Choroid plexus epithelial cell (primary cell): ENCODE data around the gene PIK3CD.

ENCODE experiments used
- DNase-seq: peaks from one replicate; pipeline ENCODE4 v3.0.0-alpha.2; 2010; ENCODE audit warnings: low read depth
- H3K4me3 ChIP-seq: 2 replicates; pipeline ENCODE4 v1.5.1; 2011; ENCODE audit warnings: low read depth, mild to moderate bottlenecking, control low read depth, low read length, moderate library complexity
- TF ChIP-seq, protein P1 (sequence below): conservative IDR thresholded peaks from 2 replicates; pipeline ENCODE4 v1.5.1; 2011; ENCODE audit warnings: low read depth, mild to moderate bottlenecking, control low read depth, inconsistent platforms, low read length, moderate library complexity

PIK3CD gene

DNA sequence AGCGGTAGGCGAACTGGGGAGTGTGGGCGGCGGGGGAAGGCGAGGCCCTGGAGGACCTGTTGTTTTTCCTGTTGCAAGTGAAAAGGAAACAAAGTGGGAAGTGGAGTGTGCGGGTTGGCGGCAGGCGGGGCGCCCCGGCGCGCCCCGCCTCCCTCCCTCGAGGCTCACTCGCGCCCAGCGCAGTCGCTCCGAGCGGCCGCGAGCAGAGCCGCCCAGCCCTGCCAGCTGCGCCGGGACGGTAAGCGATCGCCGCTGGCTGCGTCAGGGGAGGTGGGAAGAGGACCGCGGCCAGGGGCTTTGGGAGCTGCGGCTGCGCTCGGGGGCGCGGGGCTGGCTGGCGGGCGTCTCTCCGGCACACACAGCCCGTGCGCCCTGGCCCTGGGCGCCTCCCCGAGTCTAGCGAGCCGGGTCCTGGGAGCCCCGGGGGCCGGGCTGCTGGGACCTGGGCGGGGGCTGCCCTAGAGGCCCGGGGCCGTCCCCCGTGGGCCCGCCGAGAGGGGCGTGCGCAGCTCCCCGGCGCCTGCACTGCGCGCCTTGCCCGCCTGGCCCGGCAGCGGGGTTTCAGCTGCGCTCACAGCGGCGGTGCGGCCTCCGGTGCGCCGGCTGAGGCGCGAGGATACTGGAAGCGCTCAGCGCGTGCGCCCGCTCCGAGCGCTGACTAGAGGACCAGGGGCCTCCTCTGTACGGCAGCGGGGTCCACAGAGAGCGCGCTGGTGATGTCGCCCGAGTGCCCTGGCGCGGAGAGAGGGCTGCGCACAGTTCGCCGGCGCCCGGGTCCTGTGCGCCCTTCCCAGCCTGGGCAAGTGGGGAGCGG, at the start of gene PIK3CD:
Gene PIK3CD, plus strand, starts transcription at position 167 of the 814 bp plus-strand sequence. CDS start 58,725 bp downstream, outside the sequence.
- DNase-seq = peak; percentile 54
- TF ChIP-seq, protein P1, sequence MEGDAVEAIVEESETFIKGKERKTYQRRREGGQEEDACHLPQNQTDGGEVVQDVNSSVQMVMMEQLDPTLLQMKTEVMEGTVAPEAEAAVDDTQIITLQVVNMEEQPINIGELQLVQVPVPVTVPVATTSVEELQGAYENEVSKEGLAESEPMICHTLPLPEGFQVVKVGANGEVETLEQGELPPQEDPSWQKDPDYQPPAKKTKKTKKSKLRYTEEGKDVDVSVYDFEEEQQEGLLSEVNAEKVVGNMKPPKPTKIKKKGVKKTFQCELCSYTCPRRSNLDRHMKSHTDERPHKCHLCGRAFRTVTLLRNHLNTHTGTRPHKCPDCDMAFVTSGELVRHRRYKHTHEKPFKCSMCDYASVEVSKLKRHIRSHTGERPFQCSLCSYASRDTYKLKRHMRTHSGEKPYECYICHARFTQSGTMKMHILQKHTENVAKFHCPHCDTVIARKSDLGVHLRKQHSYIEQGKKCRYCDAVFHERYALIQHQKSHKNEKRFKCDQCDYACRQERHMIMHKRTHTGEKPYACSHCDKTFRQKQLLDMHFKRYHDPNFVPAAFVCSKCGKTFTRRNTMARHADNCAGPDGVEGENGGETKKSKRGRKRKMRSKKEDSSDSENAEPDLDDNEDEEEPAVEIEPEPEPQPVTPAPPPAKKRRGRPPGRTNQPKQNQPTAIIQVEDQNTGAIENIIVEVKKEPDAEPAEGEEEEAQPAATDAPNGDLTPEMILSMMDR = no peak
- peak within 1 kb of the TSS; percentile 61 for H3K4me3 ChIP-seq

DNA sequence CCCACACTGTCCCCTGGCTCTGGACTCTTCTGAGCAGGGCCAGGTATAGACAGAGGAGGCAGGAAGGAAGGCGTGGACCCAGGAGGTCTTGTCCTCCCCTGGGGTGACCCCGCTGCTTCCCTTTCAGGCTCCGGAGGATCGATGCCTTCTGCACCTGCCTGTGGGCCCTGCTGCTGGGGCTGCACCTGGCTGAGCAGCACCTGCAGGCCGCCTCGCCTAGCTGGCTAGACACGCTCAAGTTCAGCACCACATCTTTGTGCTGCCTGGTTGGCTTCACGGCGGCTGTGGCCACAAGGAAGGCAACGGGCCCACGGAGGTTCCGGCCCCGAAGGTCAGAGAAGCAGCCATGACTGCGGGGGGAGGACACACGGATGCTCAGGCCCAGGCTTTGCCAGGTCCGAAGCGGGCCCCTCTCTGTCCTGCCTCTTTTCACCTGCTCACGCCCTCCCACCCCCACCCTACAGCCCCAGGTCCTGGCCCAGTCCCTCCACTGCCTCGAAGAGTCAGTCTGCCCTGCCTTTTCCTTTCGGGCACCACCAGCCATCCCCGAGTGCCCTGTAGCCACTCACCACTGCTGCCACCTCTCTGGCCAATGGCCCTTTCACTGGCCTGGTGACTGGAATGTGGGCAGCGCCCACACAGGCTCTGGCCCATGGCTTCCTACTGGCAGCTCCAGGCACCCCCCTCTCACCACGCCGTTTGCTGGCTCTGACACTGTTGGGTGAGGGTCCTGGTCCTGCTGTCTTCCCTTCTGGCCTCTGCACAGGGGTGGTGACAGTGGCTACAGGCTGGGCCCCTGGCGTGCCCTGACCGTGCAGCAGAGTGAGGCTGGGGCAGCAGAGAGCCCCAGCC, 49.4 kb upstream of the PIK3CD start:
- no peak for DNase-seq
- no peak overlapping the region for H3K4me3 ChIP-seq
- TF ChIP-seq, protein P1 = no peak

DNA sequence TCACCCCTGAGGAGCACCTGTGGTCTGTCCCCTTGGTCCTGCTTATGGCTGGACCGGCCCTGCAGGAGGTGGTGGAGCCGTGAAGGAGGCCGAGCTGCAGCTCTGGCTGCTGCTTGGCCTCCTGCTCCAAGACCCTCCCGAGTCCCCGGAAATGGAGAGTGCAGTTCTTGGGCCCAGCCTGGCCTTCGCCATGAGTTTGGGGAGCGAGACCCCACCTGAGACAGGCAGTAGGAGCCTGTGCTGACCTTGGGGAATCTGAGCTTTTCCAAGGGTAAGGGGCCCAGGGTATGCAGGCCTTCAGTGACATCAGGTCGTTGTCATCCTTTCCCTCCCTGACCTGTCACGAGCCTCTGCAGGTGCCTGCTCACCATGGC, 48.8 kb upstream of the PIK3CD start:
- no peak overlapping the region for H3K4me3 ChIP-seq
- TF ChIP-seq, protein P1 = no peak
- DNase-seq = no peak

DNA sequence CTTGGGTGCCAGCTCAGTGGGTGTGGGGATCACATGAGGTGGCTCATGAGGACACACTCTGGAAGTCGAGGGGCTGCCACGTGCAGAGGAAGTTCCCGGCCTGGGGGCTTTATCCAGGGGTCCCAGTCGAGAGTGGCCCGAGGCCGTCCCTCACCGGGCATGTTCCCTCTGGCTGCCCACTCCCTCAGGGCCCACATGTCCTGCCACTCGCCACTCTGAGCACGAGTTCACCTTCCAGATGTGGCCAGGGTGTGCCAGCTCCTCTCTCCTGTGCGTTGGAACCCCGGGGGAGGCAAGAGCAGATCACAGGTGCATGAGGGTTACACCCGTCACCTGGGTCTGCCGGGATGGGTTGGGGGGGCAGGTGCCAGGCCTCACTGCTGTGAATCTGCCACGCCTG, 48.2 kb upstream of the PIK3CD start:
- no peak for DNase-seq
- no peak overlapping the region for H3K4me3 ChIP-seq
- TF ChIP-seq, protein P1 = no peak

DNA sequence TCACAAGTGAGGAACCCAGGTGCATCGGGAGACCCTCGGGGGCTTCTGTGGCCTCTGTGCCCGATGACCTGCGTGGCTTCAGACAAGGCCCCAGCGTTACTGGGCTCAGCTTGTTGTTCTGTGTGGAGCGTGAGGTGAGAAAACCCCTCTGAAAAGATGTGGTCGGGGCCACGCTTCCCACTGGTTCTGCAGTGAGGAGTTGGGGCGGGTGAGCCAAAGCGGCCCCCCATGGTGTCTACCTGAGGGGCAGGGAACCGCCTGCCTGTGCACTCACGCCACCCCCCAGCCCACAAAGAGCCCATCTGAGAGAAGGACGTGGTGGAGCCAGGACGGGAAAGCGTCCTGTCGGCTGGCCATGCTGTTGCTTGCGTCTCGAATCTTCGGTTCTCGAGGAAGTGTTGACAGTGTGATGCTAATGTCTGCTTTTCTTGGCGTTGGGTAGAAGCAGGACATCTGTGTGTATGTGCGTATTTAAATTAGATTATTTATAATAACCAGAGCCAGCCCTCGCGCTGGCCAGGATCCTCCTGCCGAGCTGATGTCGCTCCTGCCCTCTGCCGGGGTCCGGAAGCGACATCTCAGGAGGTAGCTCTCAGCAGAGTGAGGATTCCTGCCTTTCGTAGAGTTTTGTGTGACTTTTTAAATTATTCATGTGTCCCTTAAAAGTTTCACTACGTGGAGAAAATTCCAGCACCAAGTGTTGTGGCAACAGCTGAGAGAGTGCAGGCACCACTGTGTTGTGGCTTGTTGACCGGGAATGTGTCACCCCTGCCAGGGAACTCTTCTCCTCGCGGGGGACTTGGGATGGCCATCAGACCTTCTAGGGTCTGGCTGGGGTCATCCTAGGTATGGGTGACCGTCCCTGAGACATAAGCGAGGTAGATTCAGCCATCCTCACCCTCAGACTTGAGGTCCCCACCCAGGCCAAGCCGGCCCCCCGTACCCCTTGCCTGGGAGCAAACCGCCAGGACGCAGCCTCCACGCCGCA, 47.5 kb upstream of the PIK3CD start:
- DNase-seq = peak; percentile 33
- TF ChIP-seq, protein P1 = peak; percentile 35
- no peak overlapping the region for H3K4me3 ChIP-seq

DNA sequence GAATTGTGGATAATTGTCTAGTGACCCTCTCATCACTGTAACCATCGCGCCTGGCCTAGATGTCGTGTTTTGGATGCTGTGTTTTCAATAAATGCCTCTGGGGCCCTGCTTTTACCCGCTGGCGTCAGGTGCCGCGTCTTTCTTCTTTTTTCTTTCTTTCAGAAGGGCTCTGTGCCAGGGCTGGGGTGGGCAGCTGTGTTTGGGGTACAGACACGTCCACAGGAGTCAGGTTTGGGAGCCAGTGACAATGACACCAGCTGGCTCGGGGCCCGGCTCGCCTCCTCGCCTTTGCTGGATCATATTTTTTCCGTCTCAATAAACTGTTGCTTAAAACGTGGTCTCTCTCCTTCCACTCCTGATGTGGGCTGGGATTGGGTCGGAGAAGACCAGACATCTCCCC, 46.7 kb upstream of the PIK3CD start:
- TF ChIP-seq, protein P1 = no peak
- no peak overlapping the region for H3K4me3 ChIP-seq
- no peak for DNase-seq
